M059J (cell line): ENCODE data around the gene SIRPD. TPM values are rescaled to one million over a fixed set of nuclear protein-coding genes. Genes with fewer than 3 reads are reported as not detected.
"Not testable (repeated sequence)": the region's sequence is repeated elsewhere in the genome, so short reads cannot be mapped to it uniquely, and the experiment has no call there.

ENCODE experiments used
- DNase-seq: peaks from one replicate; pipeline ENCODE4 v3.0.0-alpha.2; 2012; ENCODE audit warnings: low read depth
- total RNA-seq: library from RNA; depleted of rRNA; stranded (reverse); fragments of >200 nt; shearing (Covaris generic); gene quantifications from 2 replicates; pipeline ENCODE4 v1.2.3, GENCODE V29; 2014; rRNA removed

The SIRPD gene
- not detected in 2 replicates for total RNA-seq

- no peak for DNase-seq
These were observed at the start of gene SIRPD for GRCh38 chr20:1557605-1558004. TSS of gene SIRPD (minus strand) at chr20:1557705. CDS start at chr20:1557653, 52 bp downstream.

DNA sequence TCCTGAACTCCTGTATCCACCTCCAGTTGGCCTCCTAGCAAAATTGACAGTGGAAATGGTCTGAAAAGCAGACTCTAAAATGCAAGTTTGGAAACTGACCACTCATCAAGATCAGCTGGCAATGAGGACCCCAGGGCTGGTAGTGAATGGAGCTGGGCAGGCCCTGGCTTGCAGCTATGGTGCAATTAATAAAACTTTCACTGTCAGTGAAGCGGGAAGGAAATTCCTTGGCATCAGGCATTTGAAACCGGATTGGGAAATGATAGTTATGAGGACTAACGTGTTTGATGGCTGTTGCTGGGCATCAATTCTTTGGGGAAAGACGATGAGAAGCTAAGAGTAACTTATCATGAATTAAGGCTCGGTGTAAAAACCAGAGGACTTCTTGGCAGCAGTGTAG lies 43.2 kb upstream of the SIRPD start:
- DNase-seq = no peak

GRCh38 chr20:1595333-1595732 lies 37.8 kb upstream of the SIRPD start:
- DNase-seq = no peak

GRCh38 chr20:1588533-1589460 lies 31.3 kb upstream of the SIRPD start:
- DNase-seq = no peak

- DNase-seq = no peak
These were observed 30.5 kb upstream of the SIRPD start for GRCh38 chr20:1587781-1588532.

DNA sequence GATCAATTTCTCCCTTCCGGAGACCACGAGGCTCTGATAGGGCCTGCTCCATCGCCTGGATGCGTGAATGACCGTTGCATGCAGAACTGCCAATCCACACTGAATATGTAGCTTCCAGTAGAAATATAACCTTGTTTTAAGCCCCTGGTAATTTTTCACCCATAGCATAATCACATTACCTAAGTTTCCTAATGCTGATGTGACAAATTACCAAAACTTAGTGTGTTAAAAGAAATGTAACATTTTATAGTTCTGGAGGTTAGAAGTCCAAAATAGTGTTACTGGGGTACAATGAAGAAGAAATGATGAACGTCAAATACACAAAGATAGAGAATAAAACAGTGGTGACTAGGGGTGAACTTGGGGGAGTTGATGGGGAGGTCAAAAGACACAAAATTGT lies 22.0 kb upstream of the SIRPD start:
- no peak for DNase-seq

DNA sequence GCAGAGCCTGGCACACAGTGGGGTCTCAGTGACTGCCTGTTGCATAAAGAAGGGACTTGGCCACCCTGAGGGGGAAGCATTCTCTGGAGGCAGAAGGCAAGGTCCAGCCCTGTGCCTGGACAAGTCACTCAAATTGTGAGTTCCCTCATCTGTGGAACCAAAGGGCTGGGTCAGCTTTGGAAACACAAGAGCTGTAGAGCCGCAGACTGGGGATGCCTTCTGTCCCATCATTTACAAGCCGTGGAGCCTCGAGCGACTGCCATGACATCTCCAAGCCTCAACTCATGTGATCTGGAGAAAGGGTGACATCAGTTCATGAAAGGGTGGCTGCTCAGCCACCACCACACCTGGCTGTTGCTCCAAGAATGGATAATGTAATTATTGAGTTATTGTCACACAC lies 20.4 kb upstream of the SIRPD start:
- no peak for DNase-seq

DNA sequence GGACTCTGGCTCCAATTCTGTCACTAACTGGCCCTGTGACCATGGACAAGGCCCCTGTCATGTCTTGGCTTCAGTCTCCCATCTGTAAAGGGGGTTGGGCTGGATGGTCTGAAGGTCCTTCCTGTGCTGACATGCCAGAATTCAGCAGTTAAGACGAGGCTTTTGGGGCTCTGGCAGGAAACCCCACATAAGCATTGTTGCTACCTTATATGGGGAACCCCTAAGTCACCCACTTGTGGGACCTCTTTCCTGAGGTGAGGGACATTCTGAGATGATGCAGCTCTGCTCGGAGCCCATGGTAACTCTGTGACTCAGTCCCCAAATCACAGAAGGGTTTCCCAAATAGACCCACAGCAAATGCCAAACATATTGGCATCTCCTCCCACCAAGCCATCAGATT lies 19.8 kb upstream of the SIRPD start:
- DNase-seq = not testable (repeated sequence)

GRCh38 chr20:1576641-1577040 lies 19.1 kb upstream of the SIRPD start:
- DNase-seq = no peak

- peak; percentile 19 for DNase-seq
These were observed 18.5 kb upstream of the SIRPD start for GRCh38 chr20:1576003-1576402.

DNA sequence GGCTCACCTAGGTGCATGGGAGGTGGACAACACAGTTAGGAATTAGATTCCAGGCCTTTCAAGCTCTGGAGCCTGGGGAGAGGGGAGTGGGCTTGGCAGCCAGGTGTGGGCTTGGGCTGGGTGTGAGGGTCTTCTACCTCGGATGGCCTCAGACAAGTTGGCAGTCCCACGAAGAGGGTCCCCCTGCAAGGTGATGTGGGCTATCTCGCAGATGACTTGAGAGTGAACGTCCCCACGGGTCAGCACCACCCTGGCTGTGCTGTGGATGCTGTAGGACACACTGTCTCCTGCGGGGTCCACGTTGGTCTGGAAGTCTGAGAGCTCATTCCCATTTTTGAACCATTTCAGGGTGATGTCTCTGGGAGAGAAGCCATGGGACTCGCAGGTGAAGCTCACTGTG lies 14.1 kb upstream of the SIRPD start:
- not testable (repeated sequence) for DNase-seq

DNA sequence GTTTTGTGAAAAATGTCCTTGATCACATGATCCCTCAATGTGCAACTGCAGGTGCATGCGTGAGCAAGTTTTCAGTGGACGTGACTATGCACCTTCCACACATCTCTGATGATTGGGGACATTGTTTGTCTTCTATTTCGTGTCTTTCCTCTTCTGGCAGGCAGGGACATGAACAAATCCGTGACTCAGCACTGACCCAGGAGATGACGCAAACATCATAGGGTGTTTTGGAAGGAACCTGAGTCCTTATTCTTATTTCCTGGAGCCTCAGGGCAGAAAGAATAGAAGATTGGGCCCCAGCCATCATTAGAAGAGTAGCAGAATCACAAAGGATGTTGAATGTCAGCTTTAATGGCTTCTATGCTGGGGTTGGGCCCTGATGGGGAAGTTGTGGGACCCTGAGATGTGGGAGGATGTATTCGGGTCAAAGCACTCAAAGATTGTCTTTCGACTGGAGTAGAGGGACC lies 11.9 kb upstream of the SIRPD start:
- DNase-seq = peak; percentile 97

- peak; percentile 41 for DNase-seq
These were observed 10.6 kb upstream of the SIRPD start for GRCh38 chr20:1568163-1568490.

DNA sequence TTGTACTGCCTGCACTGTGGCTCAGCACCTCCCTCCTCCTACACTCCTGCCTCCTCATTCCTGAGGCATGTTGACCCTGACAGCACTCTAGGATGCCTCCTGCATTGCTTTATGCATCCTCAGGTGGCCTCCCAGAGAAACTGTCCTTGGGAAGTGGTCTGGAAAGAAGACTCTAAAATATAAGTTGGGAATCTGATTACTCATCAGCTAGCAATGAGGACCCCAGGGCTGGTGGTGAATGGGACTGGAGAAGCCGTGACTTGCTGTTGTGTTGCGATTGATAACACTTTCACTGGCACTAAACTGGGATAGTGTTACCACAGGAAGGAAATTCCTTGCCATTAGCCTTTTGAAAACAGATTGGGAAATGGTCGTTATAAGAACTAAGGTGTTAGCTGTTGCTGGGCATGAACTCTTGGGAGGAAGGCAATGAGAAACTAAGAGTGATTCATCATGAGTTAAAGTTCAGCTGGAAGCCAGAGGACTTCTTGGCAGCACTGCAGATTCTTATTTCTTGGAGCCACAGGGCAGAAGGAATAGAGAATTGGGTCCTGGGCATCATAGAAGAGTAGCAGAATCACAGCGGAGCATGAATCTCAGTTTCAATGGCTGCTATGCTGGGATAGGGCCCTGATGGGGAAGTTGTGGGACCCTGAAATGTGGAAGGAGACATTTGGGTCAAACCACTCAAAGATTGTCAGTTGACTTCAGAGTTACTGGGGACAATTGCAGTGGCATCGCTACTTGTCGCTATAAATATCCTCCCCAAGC lies 10.1 kb upstream of the SIRPD start:
- DNase-seq = peak; percentile 96

GRCh38 chr20:1566701-1567100 lies 9.2 kb upstream of the SIRPD start:
- peak; percentile 90 for DNase-seq

DNA sequence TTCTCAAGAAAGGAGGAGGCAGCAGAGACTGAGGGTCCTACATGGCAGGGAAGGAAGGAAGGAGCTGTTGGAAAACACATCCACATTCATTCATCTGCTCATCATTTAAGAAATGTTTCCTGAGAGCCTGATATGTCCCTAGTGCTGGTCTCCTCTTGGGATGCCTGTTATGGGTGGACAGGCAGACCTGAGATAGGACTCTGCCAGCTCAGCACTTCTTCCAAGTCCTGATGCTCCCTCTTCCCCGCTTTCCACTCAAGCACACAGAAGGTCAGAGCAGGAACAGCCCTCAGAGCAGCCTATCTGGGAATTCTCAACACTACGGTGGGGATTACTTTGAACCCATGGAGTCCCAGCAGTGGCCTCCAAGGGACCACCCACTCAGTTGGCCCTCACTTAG lies 8.0 kb upstream of the SIRPD start:
- no peak for DNase-seq

GRCh38 chr20:1563598-1563997 lies 6.1 kb upstream of the SIRPD start:
- no peak for DNase-seq

DNA sequence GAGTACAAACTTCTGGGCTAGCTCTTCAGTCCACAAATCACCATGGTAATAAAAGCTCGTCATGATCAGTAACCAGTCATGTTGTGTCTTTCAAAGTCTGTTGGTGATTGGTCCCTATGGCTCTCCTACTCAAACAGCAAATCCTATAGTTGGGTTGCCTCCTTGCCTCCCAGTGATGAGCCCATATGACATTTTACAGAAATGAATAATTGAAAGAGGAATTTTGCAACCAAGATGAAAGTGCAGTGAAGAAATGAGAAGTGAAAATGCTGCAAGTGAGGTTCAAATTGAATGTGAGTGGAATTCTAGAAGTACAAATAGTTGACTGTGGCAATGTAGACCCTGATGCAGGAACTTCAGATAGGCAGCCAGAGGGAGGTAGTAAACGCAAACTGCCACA lies 5.1 kb upstream of the SIRPD start:
- no peak for DNase-seq

DNA sequence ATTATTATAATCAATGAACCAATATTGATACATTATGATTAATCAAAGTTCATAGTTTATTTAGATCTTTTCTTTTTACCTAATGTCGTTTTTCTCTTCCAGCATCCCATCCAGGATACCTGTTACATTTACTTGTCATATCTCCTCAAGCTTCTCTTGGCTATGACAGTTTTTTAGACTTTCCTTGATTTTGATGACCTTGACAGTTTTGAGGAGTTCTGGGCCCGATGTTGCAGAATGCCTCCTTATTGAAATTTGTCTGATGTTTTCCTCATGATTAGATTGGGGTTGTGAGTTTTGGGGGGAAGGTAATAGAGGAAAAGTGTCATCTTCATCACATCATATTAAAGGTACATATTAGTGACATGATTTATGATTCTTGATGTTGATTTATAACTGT lies 3.8 kb upstream of the SIRPD start:
- DNase-seq = no peak

DNA sequence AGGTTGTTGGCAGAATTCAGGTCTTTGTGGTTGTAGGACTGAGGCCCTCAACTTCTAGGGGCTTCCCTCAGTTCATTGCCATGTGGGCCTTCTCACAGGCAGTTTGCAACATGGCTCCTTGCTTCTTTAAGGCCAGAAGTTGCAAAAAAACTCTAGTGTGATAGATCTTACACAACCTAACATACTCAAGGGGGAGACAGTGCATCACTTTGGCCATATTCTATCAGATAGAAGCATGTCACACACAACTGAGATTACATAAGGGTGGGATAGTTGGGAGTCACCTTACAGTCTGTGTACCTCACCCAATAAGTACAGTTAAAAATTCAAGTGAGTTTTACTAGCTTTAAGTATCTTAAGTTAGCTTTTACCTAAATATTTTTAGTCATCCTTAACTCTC lies 1.6 kb downstream of the SIRPD start:
- no peak for DNase-seq

- peak; percentile 32 for DNase-seq
These were observed 17.6 kb downstream of the SIRPD start for GRCh38 chr20:1539816-1540419.

- DNase-seq = no peak
These were observed 18.9 kb downstream of the SIRPD start for GRCh38 chr20:1538655-1539054.
